Stimulated activated CD4-positive, alpha-beta T cell treated with anti-CD3 and anti-CD28 coated beads, Interleukin-4, amount 100 ng/mL, for 4 hours (primary cell): ENCODE measurements around the gene CLNK.

Experiments
- DNase-seq, 2 experiments: peaks; one replicate each; pipeline ENCODE4 v3.0.0-alpha.2; 2020

Gene CLNK

GRCh38 chr4:10698172-10698571 lies 13.6 kb upstream of the CLNK start:
- no peak for DNase-seq

DNA sequence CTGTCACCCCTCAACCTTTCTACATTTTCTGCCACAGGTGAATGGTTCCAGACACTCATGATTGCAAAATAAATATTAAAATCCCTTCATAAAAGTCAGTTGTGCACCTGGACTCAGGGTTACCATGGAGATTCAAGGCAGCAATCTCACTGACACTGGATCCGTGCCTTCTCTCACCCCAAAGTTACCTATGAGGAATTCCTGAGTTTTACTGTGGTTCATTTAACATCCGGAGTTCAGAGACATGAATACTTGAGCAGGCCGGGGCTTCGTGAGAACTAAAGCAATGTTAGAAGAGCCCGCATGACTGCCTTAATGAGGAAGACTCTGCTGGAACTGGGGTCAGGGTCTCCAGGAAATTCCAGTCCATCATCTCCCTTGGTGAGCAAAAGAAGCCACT lies 12.5 kb upstream of the CLNK start:
- no peak for DNase-seq

DNA sequence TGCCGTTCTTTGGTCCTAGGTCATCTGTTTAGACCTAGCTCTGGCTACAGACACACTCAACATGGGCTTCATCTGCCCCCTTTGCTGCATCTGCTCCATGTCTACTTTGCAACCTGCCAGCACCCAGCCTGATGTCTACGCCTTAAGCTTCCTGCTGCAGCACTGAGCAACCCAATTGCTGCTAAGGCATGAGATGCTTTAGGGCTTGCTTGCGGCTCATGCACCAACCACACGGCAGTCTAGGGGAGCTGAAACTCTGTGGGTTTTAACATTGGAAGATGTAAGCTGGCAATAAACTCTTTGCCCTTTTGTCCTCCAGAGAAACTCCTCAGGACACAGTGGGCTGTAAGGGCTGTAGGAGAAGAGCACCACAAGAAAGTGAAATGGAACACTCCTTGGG lies 11.7 kb upstream of the CLNK start:
- no peak for DNase-seq

GRCh38 chr4:10694828-10695209 lies 10.3 kb upstream of the CLNK start:
- DNase-seq: no peak

DNA sequence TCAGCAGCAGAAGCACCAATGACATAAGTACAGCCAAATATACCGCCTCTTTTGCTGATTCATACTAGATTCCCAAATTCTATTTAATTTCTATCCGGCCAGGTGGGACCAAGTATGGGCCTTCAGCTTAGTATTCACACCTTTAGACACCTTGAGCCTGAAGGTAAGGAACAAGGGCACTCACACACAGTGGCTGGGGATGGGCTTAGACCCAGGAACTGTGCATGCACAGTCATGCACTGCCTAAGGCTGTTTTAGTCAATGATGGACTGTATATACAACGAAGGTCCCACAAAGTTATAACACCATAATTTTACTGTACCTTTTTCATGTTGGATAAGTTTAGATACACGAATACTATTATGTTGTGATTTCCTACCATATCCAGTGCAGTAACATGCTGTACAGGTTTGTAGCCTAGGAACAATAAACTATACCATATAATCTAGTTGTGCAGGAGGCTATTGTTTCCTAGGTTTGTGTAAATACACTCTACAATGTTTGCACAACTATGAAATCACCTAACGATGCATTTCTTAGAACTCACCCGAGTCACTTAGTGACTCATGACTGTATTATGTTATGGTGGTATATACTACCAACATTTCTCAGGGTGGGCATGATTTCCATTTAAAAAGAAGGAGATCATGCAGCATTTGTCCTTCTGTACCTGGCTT lies 9.7 kb upstream of the CLNK start:
- no peak for DNase-seq

DNA sequence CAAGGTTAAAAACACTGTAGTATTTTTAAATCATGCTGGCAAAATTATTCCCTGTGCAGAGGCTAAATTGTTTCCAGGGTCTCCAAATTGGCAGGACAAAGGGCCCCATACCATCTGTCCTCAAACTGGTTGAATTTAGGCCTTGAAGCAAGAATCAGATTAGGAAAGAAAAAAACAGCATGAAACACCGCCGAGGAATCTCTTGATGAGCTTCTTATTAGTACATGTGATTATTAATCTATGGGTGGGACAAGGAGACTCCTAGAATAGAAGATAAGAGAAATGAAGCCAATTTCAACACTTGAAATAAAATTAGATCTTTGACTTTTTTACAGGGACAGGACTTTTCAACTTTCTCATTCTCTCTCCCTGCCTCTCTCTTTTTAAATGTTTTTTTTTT lies 7.1 kb upstream of the CLNK start:
- DNase-seq: no peak

GRCh38 chr4:10690185-10690907 lies 5.8 kb upstream of the CLNK start:
- no peak for DNase-seq

- DNase-seq: no peak
Observed at GRCh38 chr4:10688846-10689245, 4.3 kb upstream of the CLNK start.

GRCh38 chr4:10688022-10688421 lies 3.5 kb upstream of the CLNK start:
- DNase-seq: no peak

DNA sequence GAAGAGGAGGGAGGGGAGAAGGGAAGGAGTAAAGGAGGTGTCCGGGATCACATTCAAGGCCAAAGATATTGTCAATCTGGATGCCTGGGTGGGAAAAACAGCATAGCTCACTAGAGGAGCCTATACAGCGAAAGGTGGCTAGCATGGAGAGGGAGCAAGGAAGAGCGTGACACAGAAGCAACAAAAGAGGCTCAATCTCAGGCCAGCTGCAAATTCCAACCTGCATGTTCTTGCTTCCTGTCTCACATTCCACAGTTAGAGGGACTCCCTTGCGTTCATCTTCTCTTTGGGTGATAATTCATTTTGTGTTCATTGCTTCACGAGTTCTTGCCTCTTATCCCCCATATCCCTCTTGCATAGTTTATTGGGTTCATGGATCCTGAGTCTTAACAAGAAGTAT lies 3.0 kb upstream of the CLNK start:
- DNase-seq: no peak

DNA sequence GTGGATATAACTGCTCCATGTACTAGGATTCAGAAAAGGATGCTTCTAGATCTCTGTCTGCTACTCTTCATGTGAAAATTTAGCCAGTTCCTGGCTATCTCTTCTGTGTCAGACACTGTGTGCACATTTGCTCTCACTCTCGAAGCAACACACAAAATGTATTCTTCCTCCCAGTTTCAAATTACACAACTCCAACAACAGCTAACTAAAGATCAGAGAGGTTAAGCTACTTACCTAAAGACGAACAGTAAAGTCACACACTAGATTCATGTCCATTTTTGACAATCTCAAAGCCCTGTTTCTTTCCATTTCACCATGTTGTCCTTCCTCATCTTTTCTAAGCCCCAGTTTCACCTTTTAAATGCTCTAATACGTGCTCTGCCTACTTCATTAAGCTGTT lies 2.2 kb downstream of the CLNK start:
- DNase-seq: no peak

DNA sequence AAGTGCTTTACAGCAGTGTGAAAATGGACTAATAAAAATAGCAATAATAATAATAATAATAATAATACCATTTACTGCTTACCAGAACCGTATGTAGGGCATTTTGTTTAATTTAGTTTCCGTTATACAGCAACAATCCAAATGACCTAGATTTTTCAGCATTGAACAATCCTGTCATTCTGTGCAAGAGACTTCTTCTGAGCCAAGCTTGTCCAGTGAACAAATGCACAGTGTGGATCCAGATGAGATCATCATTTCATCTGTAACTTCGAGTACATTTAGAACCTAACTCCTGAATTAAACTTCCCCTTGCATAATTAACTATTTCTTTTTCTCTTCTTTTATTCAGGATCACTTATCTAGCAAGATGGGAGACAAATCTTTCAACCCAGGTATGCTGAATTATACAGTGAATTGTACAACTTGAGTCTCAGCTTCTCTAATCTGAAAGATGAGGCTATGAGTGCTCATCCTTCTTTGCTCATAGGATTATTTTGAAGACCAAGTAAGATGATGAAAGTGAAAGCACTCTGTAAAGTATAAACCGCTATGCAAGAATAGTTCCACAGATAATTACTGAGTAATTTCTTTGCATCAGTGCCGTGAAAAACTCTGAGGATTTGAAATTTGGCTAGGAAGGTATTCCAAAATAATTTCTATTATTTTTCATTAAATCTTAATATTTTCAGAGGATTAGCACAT lies 6.6 kb downstream of the CLNK start:
- DNase-seq: no peak

GRCh38 chr4:10673817-10674369 lies 10.7 kb downstream of the CLNK start:
- DNase-seq: no peak

GRCh38 chr4:10672379-10672778 lies 12.2 kb downstream of the CLNK start:
- DNase-seq: no peak

DNA sequence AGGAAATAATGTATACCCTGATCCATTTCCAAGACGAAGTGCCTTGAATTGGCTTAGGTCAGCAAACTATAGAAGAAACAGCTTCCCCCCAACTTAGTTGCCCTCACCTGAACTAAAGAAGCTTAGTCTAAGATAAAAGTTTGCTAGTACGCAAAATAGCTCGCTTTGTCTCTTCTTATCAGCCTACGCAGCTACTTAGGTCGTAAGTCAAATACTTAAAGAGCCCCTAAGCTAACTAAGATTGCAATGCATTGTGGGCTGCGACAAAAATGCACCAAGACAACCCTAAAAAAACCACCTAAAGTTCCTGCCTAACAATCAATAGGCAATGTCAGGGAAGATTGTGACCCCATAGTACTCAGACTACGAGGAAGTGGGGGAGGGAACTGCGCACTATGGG lies 12.8 kb downstream of the CLNK start:
- DNase-seq: no peak

- DNase-seq: no peak
Observed at GRCh38 chr4:10671366-10671765, 13.2 kb downstream of the CLNK start.

GRCh38 chr4:10670321-10670720 lies 14.2 kb downstream of the CLNK start:
- DNase-seq: no peak

DNA sequence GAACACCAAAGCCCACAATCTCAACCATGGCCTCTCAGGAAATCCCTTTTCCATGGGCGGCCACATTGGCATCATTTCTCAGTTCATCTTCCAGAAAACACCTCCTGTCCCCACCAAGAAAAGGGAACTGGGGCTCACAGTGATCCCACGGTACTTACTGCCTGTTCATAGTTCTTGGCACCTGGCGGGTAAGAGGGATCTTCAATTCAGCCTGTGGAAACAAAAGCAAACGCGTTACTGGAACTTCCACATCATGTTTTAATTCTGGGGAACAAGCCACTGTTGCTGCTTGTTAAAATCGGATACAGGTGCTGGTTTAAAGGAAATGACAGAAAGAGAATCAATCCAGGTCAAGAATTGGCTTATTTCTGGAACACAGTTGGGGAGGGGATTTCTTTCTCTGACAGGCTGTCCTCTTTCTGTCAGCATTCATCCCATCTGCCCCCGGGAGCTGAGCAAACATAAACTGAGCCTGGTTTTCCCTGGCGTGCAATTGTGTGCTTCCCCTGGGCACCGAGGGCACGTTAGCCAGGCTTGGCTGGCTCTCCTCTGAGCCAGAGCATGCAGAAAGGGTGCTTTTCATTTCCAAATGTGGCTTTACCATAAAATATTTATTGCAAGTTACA lies 16.8 kb downstream of the CLNK start:
- no peak for DNase-seq

DNA sequence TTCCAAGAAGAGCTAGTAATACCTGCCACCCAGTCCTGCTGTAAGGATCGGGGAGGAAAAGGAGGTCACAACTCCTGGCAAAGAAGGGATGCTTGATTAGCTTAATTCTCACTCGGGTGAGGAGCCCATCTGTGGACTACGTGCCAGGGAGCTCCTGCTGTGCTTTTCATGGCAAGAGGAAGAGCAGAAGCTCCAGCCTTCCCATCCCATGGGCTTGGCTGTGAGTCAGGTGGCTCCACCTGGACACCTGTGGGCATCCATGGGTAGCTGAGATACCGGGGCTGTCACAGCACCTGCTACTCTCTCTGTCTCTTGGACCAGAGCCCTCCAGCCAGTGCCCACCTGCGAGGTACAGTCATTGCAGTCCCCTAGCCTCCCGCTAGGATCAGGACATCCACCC lies 18.0 kb downstream of the CLNK start:
- no peak for DNase-seq

- no peak for DNase-seq
Observed at GRCh38 chr4:10664408-10664807, 20.2 kb downstream of the CLNK start.

DNA sequence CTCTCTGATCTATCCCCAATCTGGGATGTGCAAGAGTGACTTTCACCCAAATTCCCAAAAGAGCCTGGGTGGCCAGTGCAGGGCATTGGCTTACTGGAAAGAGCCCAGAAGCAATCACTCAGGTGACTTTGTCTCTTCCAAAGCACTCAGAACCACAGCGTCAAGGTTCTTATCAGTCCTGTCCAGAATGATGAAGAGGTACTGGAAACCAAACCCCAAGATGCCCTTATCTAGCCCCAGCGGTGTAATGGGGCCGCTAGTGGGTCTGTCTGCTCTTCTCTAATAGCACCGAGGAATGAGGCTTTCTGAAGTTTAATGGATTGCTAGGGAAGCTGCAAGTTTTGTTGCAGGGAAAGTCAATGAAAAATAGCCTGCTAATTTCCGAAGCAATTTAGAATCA lies 21.6 kb downstream of the CLNK start:
- no peak for DNase-seq

- no peak for DNase-seq
Observed at GRCh38 chr4:10661047-10661446, 23.5 kb downstream of the CLNK start.

DNA sequence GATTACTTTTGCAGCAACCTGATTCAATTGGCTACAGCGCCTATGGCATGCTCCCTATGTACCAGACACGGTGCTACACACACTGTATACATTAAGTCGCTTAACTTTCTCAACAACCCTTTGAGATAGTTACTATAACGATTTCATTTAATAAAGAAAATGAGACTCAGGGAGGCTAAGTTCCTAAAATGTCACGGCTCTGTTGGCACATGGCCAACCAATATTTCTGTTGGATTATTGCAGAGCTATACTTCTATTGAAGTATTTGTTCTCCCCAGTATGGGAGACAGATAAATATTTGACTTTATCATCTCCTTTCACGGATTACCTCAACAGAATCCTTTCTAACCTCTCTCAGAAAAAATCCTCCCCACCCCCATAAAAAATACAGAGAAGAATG lies 25.3 kb downstream of the CLNK start:
- no peak for DNase-seq

DNA sequence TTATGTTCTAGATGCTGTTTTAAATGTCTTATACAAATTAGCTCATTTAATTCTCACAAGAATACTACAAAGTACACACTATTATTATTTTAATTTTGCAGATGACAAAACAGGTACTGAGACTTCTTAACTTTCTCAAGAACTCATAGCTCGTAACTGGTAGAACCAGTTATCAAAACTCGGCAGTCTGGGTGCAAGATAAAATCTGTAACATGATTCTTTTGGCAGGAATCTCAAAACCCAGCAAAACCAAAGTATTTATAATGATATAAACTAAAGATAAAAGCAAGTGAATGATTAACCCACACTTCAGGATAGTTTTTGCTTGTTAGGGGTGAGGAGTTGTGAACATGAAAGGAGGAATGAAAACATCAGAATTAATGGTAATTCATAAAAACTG lies 27.6 kb downstream of the CLNK start:
- no peak for DNase-seq
